ENCODE data around the gene KANK2. TPM values are rescaled to one million over a fixed set of nuclear protein-coding genes. Genes with fewer than 3 reads are reported as not detected.

Gene KANK2
- total and polyA plus RNA-seq, 2 of the 13 experiments (the other 11 are each of a cell fraction or from before 2014, with no cell fraction given) = 5.7 to 12.9 TPM

DNA sequence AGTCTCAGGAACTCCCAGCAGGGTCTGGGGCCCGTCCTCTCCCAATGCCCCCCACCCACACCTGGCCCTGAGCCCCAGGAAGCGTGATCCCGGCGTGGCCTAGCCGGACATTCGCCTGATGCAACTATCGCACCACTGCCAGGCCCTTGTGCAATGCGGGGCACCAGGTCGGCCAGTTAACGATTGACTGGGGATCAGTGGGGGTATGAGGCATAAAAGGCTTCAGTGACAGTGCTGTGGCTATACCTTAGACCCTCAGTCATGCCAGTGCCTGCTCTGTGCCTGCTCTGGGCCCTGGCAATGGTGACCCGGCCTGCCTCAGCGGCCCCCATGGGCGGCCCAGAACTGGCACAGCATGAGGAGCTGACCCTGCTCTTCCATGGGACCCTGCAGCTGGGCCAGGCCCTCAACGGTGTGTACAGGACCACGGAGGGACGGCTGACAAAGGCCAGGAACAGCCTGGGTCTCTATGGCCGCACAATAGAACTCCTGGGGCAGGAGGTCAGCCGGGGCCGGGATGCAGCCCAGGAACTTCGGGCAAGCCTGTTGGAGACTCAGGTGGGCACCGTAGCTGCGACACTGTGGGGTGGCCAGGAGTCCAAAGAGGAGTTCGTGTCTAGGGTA is 42.1 kb upstream of the KANK2 start, which contains the start of gene ANGPTL8 (continued):
- TF ChIP-seq, protein P1, sequence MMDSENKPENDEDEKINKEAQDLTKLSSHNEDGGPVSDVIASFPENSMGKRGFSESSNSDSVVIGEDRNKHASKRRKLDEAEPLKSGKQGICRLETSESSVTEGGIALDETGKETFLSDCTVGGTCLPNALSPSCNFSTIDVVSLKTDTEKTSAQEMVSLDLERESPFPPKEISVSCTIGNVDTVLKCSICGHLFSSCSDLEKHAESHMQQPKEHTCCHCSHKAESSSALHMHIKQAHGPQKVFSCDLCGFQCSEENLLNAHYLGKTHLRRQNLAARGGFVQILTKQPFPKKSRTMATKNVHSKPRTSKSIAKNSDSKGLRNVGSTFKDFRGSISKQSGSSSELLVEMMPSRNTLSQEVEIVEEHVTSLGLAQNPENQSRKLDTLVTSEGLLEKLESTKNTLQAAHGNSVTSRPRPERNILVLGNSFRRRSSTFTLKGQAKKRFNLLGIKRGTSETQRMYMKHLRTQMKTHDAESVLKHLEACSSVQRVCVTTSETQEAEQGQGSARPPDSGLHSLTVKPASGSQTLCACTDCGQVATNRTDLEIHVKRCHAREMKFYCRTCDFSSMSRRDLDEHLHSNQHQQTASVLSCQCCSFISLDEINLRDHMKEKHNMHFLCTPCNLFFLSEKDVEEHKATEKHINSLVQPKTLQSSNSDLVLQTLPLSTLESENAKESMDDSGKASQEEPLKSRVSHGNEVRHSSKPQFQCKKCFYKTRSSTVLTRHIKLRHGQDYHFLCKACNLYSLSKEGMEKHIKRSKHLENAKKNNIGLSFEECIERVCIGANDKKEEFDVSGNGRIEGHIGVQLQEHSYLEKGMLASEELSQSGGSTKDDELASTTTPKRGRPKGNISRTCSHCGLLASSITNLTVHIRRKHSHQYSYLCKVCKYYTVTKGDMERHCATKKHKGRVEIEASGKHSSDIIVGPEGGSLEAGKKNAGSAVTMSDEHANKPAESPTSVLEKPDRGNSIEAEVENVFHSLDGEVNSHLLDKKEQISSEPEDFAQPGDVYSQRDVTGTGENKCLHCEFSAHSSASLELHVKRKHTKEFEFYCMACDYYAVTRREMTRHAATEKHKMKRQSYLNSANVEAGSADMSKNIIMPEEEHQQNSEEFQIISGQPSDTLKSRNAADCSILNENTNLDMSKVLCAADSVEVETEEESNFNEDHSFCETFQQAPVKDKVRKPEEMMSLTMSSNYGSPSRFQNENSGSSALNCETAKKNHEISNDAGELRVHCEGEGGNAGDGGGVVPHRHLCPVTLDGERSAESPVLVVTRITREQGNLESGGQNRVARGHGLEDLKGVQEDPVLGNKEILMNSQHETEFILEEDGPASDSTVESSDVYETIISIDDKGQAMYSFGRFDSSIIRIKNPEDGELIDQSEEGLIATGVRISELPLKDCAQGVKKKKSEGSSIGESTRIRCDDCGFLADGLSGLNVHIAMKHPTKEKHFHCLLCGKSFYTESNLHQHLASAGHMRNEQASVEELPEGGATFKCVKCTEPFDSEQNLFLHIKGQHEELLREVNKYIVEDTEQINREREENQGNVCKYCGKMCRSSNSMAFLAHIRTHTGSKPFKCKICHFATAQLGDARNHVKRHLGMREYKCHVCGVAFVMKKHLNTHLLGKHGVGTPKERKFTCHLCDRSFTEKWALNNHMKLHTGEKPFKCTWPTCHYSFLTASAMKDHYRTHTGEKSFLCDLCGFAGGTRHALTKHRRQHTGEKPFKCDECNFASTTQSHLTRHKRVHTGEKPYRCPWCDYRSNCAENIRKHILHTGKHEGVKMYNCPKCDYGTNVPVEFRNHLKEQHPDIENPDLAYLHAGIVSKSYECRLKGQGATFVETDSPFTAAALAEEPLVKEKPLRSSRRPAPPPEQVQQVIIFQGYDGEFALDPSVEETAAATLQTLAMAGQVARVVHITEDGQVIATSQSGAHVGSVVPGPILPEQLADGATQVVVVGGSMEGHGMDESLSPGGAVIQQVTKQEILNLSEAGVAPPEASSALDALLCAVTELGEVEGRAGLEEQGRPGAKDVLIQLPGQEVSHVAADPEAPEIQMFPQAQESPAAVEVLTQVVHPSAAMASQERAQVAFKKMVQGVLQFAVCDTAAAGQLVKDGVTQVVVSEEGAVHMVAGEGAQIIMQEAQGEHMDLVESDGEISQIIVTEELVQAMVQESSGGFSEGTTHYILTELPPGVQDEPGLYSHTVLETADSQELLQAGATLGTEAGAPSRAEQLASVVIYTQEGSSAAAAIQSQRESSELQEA (CRISPR knock-in tag; IDR thresholded peaks at IDR 0.05; ENCODE audit: not compliant biosample characterization) = peak; percentile 84
- no peak; the same call in 1 of the 2 replicates for TF ChIP-seq STAG1 (CRISPR knock-in tag; IDR thresholded peaks at IDR 0.05)
- TF ChIP-seq, protein P2, sequence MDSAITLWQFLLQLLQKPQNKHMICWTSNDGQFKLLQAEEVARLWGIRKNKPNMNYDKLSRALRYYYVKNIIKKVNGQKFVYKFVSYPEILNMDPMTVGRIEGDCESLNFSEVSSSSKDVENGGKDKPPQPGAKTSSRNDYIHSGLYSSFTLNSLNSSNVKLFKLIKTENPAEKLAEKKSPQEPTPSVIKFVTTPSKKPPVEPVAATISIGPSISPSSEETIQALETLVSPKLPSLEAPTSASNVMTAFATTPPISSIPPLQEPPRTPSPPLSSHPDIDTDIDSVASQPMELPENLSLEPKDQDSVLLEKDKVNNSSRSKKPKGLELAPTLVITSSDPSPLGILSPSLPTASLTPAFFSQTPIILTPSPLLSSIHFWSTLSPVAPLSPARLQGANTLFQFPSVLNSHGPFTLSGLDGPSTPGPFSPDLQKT (CRISPR knock-in tag; IDR thresholded peaks at IDR 0.05; ENCODE audit: borderline replicate concordance) = no peak
- peak; percentile 92; the same call in 1 of the 2 replicates for TF ChIP-seq NFATC3 (CRISPR knock-in tag; IDR thresholded peaks at IDR 0.05)
- no peak for TF ChIP-seq RBM22 (optimal IDR thresholded peaks at IDR 0.05; ENCODE audit: low read length)
- no peak for TF ChIP-seq MTF2 (CRISPR knock-in tag; IDR thresholded peaks at IDR 0.05; ENCODE audit: borderline replicate concordance)
- 0 out of 2 replicates have a peak, but pooled peaks have one; percentile 40 for TF ChIP-seq SAFB2 (CRISPR knock-in tag; IDR thresholded peaks at IDR 0.05; ENCODE audit: borderline replicate concordance, low read depth)
- TF ChIP-seq ZNF563 (CRISPR knock-in tag; IDR thresholded peaks at IDR 0.05) = peak; percentile 88
- no peak for TF ChIP-seq PLRG1 (conservative IDR thresholded peaks at IDR 0.05)
- TF ChIP-seq ZC3H4 (CRISPR knock-in tag; IDR thresholded peaks at IDR 0.05; ENCODE audit: borderline replicate concordance) = no peak
- no peak for TF ChIP-seq PRMT3 (CRISPR knock-in tag; IDR thresholded peaks at IDR 0.05; ENCODE audit: borderline replicate concordance, low read depth)
- no peak for TF ChIP-seq ZKSCAN5 (CRISPR knock-in tag; IDR thresholded peaks at IDR 0.05)
- TF ChIP-seq, protein P3, sequence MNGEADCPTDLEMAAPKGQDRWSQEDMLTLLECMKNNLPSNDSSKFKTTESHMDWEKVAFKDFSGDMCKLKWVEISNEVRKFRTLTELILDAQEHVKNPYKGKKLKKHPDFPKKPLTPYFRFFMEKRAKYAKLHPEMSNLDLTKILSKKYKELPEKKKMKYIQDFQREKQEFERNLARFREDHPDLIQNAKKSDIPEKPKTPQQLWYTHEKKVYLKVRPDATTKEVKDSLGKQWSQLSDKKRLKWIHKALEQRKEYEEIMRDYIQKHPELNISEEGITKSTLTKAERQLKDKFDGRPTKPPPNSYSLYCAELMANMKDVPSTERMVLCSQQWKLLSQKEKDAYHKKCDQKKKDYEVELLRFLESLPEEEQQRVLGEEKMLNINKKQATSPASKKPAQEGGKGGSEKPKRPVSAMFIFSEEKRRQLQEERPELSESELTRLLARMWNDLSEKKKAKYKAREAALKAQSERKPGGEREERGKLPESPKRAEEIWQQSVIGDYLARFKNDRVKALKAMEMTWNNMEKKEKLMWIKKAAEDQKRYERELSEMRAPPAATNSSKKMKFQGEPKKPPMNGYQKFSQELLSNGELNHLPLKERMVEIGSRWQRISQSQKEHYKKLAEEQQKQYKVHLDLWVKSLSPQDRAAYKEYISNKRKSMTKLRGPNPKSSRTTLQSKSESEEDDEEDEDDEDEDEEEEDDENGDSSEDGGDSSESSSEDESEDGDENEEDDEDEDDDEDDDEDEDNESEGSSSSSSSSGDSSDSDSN (CRISPR knock-in tag; IDR thresholded peaks at IDR 0.05) = peak; percentile 87
- TF ChIP-seq, protein P4, sequence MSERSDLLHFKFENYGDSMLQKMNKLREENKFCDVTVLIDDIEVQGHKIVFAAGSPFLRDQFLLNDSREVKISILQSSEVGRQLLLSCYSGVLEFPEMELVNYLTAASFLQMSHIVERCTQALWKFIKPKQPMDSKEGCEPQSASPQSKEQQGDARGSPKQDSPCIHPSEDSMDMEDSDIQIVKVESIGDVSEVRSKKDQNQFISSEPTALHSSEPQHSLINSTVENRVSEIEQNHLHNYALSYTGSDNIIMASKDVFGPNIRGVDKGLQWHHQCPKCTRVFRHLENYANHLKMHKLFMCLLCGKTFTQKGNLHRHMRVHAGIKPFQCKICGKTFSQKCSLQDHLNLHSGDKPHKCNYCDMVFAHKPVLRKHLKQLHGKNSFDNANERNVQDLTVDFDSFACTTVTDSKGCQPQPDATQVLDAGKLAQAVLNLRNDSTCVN (CRISPR knock-in tag; IDR thresholded peaks at IDR 0.05; ENCODE audit: borderline replicate concordance) = peak; percentile 83
- TF ChIP-seq CENPX (CRISPR knock-in tag; IDR thresholded peaks at IDR 0.05) = no peak
- no peak for TF ChIP-seq PHB2 (IDR thresholded peaks at IDR 0.05; ENCODE audit: partially characterized antibody)

All from HepG2 (cell line).